ENCODE results near the gene MBNL3.

DNA sequence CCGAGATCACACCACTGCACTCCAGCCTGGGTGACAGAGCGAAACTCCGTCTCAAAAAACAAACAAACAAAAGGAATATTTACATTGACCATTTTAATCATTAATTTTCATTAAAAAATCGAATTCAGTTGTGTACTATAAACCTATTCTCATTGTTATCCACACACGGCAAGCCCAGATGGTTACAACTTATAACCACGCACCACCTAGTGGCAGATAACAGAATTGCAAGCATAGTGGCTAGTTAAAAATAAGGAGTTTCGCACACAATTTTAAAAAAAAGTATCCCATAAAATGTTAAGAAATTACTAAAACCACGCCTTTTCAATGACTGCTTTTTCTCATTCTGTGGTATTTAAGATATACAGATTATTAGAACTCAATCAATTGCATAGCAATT, 25.4 kb downstream of the MBNL3 start:
- TF ChIP-seq GATA2 (IDR thresholded peaks at IDR 0.05; ENCODE audit: low read depth, low read length) = no peak
- TF ChIP-seq GATA3 (IDR thresholded peaks at IDR 0.05; ENCODE audit: low read depth, low read length) = no peak
